MV-4-11 (cell line): Measurements from ENCODE around the gene GFRAL.
A peak's percentile ranks its signal among the peaks of the same experiment; 100 is the strongest.
"Not testable (repeated sequence)": the region's sequence is repeated elsewhere in the genome, so short reads cannot be mapped to it uniquely, and the experiment has no call there.

ENCODE experiments used
- DNase-seq: peaks from one replicate; lab custom pipeline; 2025; lab: John Stamatoyannopoulos, UW

GFRAL gene

DNA sequence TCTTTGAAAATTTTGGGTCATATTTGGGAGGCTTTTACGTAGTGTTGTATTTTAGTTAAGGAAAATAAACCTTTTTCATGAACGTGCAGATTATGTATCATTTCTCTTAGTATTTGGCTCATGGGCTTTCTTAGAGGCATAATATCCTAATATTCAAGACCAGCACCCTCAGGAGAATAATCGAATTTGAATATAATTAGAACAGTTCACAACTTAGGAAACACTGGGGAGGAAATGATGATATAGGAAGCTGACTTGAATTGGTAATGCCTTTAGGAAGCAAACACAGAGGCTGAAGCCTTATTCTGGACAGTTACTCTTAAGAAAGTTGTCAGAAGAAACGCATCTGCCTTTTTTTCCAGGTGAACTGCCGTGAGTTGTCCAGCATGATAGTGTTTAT is at the start of gene GFRAL:
Gene GFRAL (plus strand): TSS at position 301 of the 400 bp plus-strand sequence. CDS start 86 bp downstream, at position 387.
- no peak for DNase-seq

GRCh38 chr6:55277646-55278045 is 49.6 kb upstream of the GFRAL start:
- no peak for DNase-seq

GRCh38 chr6:55281215-55281614 is 46.1 kb upstream of the GFRAL start:
- DNase-seq: no peak

- no peak for DNase-seq
These were observed 45.2 kb upstream of the GFRAL start for GRCh38 chr6:55282115-55282514.

DNA sequence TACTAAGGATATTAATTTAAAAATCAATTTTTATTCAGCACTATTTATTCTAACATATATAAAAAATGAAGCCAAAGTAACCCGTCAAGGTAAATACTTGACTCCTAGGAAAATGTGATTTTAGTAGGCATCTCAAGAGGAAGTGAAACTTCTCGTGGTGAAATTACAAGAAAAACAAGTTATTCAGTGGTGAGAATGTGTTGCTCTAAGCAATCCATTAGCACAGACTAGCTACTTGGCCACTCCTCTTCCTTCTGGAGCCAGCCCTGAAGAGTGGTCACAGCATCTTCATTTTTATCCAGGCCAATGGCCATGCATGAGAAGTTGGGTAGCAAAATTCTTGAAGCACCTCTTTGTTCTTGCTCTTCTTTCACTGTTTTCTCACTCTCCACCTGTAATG is 40.4 kb upstream of the GFRAL start:
- DNase-seq: peak; percentile 70

DNA sequence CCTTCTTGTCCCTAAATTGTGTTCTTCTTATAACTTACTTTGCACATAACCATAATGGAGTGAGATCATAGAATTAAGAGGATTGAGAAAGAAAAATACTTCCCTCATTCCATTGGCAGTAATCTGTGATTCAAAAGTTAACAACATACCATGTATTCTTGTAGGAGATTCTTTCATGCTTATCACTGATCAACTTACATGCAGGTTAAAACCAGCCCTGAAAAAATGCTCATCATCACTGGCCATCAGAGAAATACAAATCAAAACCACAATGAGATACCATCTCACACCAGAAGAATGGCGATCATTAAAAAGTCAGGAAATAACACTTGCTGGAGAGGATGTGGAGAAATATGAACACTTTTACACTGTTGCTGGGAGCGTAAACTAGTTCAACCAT is 36.5 kb upstream of the GFRAL start:
- no peak for DNase-seq

GRCh38 chr6:55293116-55293515 is 34.2 kb upstream of the GFRAL start:
- DNase-seq: no peak

DNA sequence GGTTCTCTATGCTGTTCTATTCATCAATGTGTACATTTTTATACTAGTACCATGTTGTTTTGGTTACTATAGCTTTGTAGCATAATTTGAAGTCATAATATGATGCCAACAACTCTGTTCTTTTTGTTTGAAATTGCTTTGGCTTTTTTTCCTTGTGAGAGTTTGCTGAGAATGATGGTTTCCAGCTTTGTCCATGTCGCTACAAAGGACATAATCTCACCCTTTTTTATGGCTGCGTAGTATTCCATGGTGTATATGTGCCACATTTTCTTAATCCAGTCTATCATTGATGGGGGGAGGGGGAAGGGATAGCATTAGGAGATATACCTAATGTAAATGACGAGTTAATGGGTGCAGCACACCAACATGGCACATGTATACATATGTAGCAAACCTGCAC is 30.1 kb upstream of the GFRAL start:
- DNase-seq: not testable (repeated sequence)

GRCh38 chr6:55299286-55299985 is 27.8 kb upstream of the GFRAL start:
- DNase-seq: no peak

- no peak for DNase-seq
These were observed 22.5 kb upstream of the GFRAL start for GRCh38 chr6:55304747-55305146.

DNA sequence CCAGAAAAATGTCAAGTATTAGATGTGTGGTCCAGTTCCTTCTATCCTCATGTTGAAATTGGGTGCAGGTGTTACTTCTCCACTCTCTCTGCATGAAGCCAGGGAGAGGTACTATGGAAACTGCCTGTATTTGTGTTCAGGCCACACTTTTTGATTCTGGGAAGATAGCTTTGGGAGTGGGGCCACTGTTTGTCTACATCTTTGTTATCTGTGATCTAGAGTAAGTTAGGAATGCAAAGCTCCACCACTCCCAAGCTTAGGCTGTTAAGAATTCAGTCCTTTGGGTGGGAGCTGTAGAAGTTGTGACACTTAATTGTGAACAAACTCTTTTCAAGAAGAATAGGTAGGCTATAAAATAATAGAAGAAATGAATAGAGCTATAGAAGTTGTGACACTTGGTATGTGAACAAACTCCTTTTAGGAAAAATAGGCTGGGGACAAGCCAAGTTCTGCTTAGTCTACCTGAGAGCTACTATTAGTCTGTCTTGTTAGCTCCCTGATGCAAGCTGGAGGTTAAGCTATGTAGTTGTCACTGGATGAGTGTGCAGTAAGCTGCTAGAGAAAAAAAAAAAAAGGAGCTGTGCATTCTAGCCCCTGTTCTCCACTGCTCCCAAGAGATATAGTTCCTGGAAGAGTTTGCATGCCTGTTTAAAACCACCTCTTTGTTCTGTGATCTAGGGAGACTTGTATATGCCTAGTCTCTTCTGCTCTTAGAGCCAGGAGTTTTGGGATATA is 7.1 kb upstream of the GFRAL start:
- DNase-seq: no peak

DNA sequence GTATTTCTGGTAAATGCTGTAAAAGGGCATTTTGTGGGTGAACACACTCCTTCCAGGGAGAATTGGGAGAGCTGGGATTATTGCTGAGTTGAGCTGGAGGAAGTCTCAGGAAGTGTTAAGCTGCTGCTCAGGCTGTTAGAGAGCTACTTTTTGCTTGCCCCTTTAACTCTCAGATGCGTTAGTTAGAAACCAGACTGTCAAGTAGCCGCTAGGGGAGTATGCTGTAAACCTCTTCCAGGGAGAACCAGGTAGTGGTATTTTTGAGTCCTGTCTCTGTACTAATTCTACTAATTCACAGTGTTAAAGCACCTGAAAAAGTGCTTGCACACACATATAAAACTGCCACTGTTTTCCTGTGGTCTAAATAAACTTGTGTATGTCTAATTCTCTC is 6.6 kb upstream of the GFRAL start:
- DNase-seq: no peak

GRCh38 chr6:55377150-55377549 is 49.9 kb downstream of the GFRAL start:
- no peak for DNase-seq

GRCh38 chr6:55379471-55379870 is 52.2 kb downstream of the GFRAL start:
- no peak for DNase-seq

DNA sequence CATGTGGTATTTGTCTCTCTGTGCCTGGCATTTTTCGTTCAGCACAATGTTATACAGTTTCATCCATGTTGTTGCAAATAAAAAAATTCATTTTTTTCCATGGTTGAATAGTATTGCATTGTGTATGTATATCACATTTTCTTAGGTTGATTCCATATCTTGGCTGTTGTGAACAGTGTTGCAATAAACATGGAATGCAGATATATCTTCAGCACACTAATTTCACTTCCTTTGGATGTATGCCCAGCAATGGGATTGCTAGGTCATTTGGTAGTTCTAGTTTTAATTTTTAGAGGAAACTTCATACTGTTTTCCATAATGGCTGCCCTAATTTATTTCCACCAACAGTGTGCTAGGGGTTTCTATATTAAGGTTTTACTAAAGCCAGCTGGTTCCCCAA is 52.6 kb downstream of the GFRAL start:
- no peak for DNase-seq

DNA sequence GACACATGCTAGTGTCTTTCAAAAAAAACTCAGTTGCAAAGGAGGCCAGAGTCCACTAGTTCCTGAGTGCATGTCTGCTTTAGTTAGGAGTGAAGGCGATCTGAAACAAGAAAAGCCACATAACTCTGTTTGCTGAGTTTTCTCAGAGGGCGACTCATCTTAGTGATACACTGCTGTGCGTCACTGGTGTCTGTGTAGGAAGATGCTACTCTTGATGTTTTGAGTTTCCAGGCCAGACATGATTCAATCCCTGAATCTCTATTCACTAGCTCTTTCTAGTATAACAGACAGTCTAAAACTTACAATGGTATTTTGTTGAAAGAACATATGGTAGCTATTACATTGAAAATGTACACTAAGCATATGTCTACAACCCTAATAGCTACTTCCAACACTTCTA is 60.9 kb downstream of the GFRAL start:
- DNase-seq: no peak

DNA sequence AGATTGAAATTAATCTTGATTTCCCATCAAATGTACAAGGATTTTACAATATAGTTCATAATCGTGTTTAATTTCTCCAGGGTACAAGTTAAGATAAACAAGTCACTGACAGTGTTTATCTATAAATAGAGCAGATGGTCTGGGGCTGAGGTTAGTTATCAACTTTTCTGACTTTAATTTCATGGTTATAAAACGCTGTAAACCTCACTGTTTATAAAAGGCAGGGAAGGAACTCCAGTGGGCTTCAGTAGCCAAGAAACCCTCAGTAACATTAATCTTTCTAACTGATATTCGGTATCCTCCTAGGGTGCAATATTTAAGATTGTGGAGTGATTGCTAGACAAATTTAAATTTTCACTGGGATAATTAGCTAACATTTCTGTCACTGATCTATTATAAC is 68.6 kb downstream of the GFRAL start:
- DNase-seq: no peak

- DNase-seq: no peak
These were observed 70.7 kb downstream of the GFRAL start for GRCh38 chr6:55397986-55398385.

DNA sequence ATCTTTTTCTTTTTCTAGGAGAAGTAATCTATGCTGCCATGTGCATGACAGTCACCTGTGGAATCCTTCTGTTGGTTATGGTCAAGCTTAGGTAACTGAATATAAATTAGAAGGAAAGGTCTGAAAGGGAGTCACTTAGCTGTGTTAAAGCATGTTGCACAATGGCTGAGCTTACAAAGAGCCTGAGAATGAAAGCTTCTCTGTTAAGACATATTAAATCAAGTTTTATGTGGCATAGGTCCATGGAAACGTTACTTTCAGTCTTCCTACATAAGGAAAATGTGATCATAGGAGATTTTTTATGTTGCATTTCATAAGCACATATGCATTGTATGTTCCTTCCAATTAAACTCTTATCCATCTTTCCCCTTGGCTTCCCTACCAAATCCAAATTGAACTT is 72.1 kb downstream of the GFRAL start:
- DNase-seq: no peak

DNA sequence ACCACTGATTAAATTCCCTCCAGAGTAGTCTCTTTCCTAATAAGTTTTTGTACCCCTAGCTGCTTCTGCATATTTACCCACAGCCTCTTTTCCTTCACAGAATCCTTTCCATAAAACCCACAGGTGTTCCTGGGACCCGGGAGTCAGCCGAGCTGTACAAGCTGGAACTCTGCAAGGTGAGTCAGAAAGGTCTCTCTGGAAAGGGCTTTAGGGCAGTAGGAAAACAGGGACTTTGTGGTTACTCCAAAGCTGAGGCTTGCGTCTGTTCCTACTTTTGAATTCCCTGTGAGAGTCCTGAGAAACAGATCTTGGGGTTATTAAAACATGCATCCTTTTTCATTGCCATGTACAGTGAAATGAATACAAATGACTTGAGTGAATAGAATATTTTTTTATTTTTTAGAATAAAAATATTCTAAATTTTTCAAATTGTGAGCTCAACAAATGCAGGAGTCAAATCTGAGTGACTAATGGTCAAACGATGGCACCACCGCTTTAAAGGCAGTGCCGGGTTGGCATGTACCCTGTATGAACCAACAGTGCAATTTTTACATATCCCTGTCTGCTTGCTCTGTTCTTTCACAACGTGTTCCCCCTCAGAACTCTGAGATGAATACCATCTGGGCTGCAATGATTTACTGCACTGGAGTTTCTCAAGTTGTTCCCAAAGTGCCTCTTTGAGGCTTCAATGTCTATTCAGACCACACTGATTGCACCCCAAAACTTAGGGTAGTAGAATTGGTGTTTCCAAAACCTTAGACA is 78.4 kb downstream of the GFRAL start:
- no peak for DNase-seq

DNA sequence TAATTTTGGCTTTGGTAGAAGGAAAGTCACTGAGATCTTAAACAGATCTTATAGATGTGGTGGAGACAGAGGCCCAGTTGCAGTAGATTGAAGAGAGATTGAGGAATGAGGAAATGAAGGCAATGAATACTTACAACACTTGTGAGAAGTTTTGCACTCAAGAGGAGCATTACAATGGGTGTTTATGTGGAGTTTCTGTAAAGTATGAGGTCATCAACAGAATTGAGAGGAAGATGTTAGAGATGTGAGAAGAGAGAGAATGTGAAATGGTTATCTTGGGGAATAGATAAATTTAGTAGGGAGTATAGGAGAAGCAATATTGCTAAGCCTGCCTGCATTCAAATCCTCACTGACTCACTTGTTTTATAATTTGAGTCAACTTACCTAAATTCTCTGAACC is 83.4 kb downstream of the GFRAL start:
- no peak for DNase-seq

GRCh38 chr6:55423933-55424332 is 96.7 kb downstream of the GFRAL start:
- DNase-seq: no peak
